Measurements from ENCODE around the gene SYNGAP1. TPM values are rescaled to one million over a fixed set of nuclear protein-coding genes. Genes with fewer than 3 reads are reported as not detected.
A peak's percentile ranks its signal among the peaks of the same experiment; 100 is the strongest.
"Not testable (repeated sequence)": the region's sequence is repeated elsewhere in the genome, so short reads cannot be mapped to it uniquely, and the experiment has no call there.

SYNGAP1 gene
- under 1 TPM; 0.02 to 0.32 (median 0.20) TPM for polyA plus RNA-seq

- peaks cover 0 to 7% (median 0%) of the 10 kb centered on the region in 3 donors for H3K36me3 Mint-ChIP-seq
- peaks cover 60 to 67% of the 10 kb centered on the region in 2 donors for H3K4me1 Mint-ChIP-seq
- peaks cover 14 to 29% (median 20%) of the 10 kb centered on the region in 3 donors for H3K27me3 Mint-ChIP-seq (ENCODE audit: low read depth in 3 of 3)
- peak within 1 kb of the TSS; percentile 65 to 96 (median 94) for H3K4me3 Mint-ChIP-seq
- H3K27ac Mint-ChIP-seq = peak within 1 kb of the TSS; percentile 97 to 100 (median 100)
- no peak for DNase-seq
- no peaks in the 10 kb centered on the region for H3K9me3 Mint-ChIP-seq
Observed at GRCh38 chr6:33419580-33420490, at the start of gene SYNGAP1. TSS of gene SYNGAP1 (plus strand) at chr6:33420065. CDS start at chr6:33420265, 200 bp downstream.

- not testable (repeated sequence) for H3K36me3 Mint-ChIP-seq; H3K27ac Mint-ChIP-seq; H3K4me3 Mint-ChIP-seq; DNase-seq; H3K27me3 Mint-ChIP-seq (ENCODE audit: low read depth in 3 of 3); H3K9me3 Mint-ChIP-seq
- peaks cover 18 to 28% of the 10 kb centered on the region in 2 donors for H3K4me1 Mint-ChIP-seq
Observed at GRCh38 chr6:33371901-33372300, 48.0 kb upstream of the SYNGAP1 start.

GRCh38 chr6:33372526-33373123 lies 47.2 kb upstream of the SYNGAP1 start:
- peak overlapping the region in 1 of 5 donors; percentile 15 for H3K4me3 Mint-ChIP-seq
- no peaks in the 10 kb centered on the region for H3K36me3 Mint-ChIP-seq
- H3K4me1 Mint-ChIP-seq = peaks cover 18 to 28% of the 10 kb centered on the region in 2 donors
- H3K27me3 Mint-ChIP-seq (ENCODE audit: low read depth in 3 of 3) = peaks cover 0 to 4% (median 1%) of the 10 kb centered on the region in 3 donors
- no peak for DNase-seq
- H3K27ac Mint-ChIP-seq = peak overlapping the region in 4 of 6 donors; percentile 64 to 94 (median 65)
- H3K9me3 Mint-ChIP-seq = no peaks in the 10 kb centered on the region

DNA sequence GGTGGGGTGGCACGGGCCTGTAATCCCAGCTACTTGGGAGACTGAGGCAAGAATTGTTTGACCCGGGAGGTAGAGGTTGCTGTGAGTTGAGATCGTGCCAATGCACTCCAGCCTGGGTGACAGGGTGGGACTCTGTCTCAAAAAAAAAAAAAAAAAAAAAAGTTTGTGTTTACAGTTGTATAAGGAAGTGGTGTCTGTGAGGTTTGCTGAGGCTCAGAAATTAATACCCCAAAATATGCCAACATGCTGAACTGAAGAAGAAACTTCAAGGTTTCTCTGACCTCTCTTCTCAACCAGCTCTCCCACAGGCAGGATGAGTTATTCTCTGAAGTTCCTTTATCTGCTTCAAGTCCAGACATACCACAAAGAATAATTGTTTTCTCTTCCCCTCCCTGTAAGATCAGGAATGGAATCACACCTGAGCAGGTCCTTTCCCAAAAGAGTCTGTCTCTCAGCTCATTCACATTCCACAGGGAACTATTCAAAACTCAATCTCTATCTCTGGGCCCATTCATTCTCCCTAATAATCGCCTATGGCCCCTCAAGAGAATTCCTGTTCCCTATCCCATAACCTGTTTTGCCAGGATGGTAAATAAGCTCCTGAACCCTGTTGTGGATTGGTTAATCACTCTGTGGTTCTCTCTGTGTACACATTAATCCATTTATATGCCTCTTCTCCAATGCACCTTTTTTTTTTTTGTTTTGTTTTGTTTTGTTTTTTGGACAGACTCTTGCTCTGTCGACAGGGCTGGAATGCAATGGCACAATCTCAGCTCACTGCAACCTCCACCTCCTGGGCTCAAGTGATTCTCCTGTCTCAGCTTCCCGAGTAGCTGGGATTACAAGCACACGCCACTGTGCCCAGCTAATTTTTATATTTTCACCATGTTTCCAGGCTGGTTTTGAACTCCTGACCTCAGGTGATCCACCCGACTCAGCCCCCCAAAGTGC lies 45.6 kb upstream of the SYNGAP1 start:
- Mint-ChIP-seq H3K9me3 (no peaks in the 10 kb centered on the region), H3K36me3 (no peaks in the 10 kb centered on the region)

DNA sequence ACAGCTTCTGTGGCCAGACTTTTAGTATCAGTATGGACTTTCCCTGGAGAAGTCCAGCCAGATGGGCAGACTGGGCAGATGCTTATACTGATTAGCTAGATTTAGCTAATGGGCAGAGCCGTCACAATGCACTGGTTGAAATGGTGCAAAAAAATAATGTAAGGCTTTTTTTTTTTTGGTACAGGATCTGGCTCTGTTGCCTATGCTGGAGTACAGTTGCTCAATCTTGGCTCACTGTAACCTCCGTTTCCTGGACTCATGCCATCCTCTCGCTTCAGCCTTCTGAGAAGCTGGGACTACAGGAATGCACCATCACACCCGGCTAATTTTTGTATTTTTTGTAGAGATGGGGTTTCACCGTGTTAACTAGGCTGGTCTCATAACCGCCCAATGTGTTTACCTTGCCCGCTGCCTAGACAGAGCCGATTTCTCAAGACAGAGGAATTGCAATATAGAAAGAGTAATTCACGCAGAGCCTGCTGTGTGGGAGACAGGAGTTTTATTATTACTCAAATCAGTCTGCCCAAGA lies 44.7 kb upstream of the SYNGAP1 start:
- Mint-ChIP-seq H3K9me3 (no peaks in the 10 kb centered on the region), H3K36me3 (no peaks in the 10 kb centered on the region), H3K4me1 (peaks cover 18 to 28% of the 10 kb centered on the region in 2 donors), H3K4me3 (no peak overlapping the region), H3K27me3 (ENCODE audit: low read depth in 3 of 3) (peaks cover 0 to 4% (median 0%) of the 10 kb centered on the region in 3 donors), H3K27ac (peak overlapping the region; percentile 7 to 97 (median 88))
- no peak for DNase-seq

More for the DNA sequence above, 45.6 kb upstream of the SYNGAP1 start:
- H3K27me3 Mint-ChIP-seq (ENCODE audit: low read depth in 3 of 3) = peaks cover 0 to 4% (median 1%) of the 10 kb centered on the region in 3 donors
- H3K4me3 Mint-ChIP-seq = peak overlapping the region; percentile 36 to 74 (median 67)
- H3K27ac Mint-ChIP-seq = peak overlapping the region; percentile 82 to 97 (median 94)
- peaks cover 18 to 28% of the 10 kb centered on the region in 2 donors for H3K4me1 Mint-ChIP-seq
- peak; percentile 19 to 42 (median 21) for DNase-seq

GRCh38 chr6:33377171-33377570 lies 42.7 kb upstream of the SYNGAP1 start:
- no peak for DNase-seq
- Mint-ChIP-seq H3K4me3 (no peak overlapping the region), H3K4me1 (peaks cover 18 to 28% of the 10 kb centered on the region in 2 donors), H3K27me3 (ENCODE audit: low read depth in 3 of 3) (peaks cover 0 to 7% (median 2%) of the 10 kb centered on the region in 3 donors), H3K36me3 (no peaks in the 10 kb centered on the region), H3K27ac (no peak overlapping the region), H3K9me3 (no peaks in the 10 kb centered on the region)

- peaks cover 11 to 13% of the 10 kb centered on the region in 2 donors for H3K4me1 Mint-ChIP-seq
- H3K36me3 Mint-ChIP-seq, H3K27ac Mint-ChIP-seq: not testable (repeated sequence)
Observed at GRCh38 chr6:33379184-33379583, 40.7 kb upstream of the SYNGAP1 start.

DNA sequence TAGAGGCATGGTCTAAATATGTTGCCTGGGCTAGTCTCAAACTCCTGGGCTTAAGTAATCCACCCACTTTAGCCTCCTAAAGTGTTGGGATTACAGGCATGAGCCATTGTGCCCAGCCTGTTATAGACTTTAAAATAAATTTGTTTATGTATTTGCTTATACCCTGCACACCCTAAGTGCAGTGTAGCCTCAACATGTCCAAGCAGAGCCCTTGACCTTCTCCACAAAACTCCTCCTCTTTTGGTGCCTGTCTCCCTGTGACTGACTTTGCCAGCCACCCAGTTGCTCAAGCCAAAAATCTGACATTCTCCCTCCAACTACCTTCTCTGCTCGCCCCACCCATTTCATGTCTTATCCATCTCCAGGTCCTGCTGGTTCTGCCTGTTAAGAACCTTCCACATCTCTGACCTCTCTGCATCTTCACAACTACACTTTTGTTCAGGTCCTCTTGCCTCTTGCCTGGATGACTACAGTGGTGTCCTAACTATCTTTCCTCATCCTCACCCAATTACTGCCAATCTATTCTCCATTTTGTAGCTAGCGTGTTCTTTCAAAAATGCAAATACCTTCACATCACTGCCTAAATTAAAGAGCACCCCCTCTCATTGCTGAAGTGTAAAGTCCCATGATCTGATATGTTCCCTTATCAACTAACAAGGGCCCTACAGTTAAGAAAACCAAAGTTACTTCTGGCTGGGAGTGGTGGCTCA lies 39.4 kb upstream of the SYNGAP1 start:
- DNase-seq = no peak
- Mint-ChIP-seq H3K4me1 (peaks cover under 1 to 3% of the 10 kb centered on the region in 2 donors), H3K36me3 (no peaks in the 10 kb centered on the region), H3K27me3 (ENCODE audit: low read depth in 3 of 3) (peaks cover 0 to 2% (median 2%) of the 10 kb centered on the region in 3 donors), H3K27ac (peak overlapping the region in 2 of 6 donors; percentile 26 to 60), H3K4me3 (no peak overlapping the region), H3K9me3 (no peaks in the 10 kb centered on the region)

More at GRCh38 chr6:33379184-33379583, 40.7 kb upstream of the SYNGAP1 start:
- H3K9me3 Mint-ChIP-seq; H3K27me3 Mint-ChIP-seq (ENCODE audit: low read depth in 3 of 3); DNase-seq; H3K4me3 Mint-ChIP-seq: not testable (repeated sequence)

GRCh38 chr6:33383427-33384185 lies 36.3 kb upstream of the SYNGAP1 start:
- Mint-ChIP-seq H3K9me3 (no peaks in the 10 kb centered on the region), H3K4me3 (no peak overlapping the region), H3K27me3 (ENCODE audit: low read depth in 3 of 3) (peaks cover 0 to 2% (median 2%) of the 10 kb centered on the region in 3 donors), H3K4me1 (peaks cover 0 to 3% of the 10 kb centered on the region in 2 donors), H3K36me3 (no peaks in the 10 kb centered on the region), H3K27ac (peak overlapping the region in 1 of 6 donors; percentile 22)
- DNase-seq = no peak

- no peak overlapping the region for H3K27ac Mint-ChIP-seq
- no peak for DNase-seq
- peaks cover 0 to 3% of the 10 kb centered on the region in 2 donors for H3K4me1 Mint-ChIP-seq
- no peaks in the 10 kb centered on the region for H3K36me3 Mint-ChIP-seq
- no peaks in the 10 kb centered on the region for H3K9me3 Mint-ChIP-seq
- peaks cover 0 to 2% (median 2%) of the 10 kb centered on the region in 3 donors for H3K27me3 Mint-ChIP-seq (ENCODE audit: low read depth in 3 of 3)
- H3K4me3 Mint-ChIP-seq = no peak overlapping the region
Observed at GRCh38 chr6:33384581-33385020, 35.3 kb upstream of the SYNGAP1 start.

DNA sequence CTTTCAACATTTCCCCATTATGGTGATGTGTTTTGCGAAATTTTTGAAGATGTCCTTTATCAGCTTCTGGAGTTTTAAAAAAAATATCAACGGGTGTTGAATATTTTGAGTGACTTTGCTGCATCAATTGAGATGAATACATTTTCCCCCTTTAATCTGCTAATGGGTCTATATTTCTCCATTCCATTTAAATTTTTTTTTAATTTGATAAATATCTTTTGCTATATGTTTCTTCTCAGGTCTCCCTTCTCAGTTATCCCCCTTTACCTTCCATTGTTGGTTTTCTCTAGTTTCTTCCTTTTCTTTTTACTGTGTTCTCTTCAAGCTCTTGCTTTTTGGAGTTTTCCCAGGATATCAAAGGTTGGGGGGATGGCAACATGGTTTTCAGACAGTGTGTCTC lies 29.7 kb upstream of the SYNGAP1 start:
- DNase-seq = no peak
- Mint-ChIP-seq H3K36me3 (no peaks in the 10 kb centered on the region), H3K27me3 (ENCODE audit: low read depth in 3 of 3) (peaks cover 7 to 8% (median 8%) of the 10 kb centered on the region in 3 donors), H3K4me1 (peaks cover 28 to 30% of the 10 kb centered on the region in 2 donors), H3K27ac (peak overlapping the region; percentile 94 to 99 (median 96)), H3K9me3 (no peaks in the 10 kb centered on the region), H3K4me3 (no peak overlapping the region)
